Measurements from ENCODE around the gene CLCN3. TPM values are rescaled to one million over a fixed set of nuclear protein-coding genes. Genes with fewer than 3 reads are reported as not detected.

The CLCN3 gene
- total RNA-seq, 1 donor from 2014 or later: 34.7 TPM

GRCh38 chr4:169757575-169758184, 137.3 kb downstream of the CLCN3 start, which contains the start of gene HPF1:
Gene HPF1, minus strand, starts transcription at chr4:169757944. Its CDS starts 67 bp downstream, at chr4:169757877.
- Mint-ChIP-seq H3K4me3 (ENCODE audit: unreplicated experiment) (peak within 1 kb of the TSS; percentile 81), H3K4me1 (ENCODE audit: low read depth) (peaks cover 21% of the 10 kb centered on the region), H3K27ac (ENCODE audit: unreplicated experiment) (peak within 1 kb of the TSS; percentile 3), H3K27me3 (ENCODE audit: low read depth) (peaks cover under 1% of the 10 kb centered on the region), H3K9me3 (ENCODE audit: low read depth) (no peaks in the 10 kb centered on the region), H3K36me3 (ENCODE audit: low read depth) (no peaks in the 10 kb centered on the region)
- TF ChIP-seq, protein P1, sequence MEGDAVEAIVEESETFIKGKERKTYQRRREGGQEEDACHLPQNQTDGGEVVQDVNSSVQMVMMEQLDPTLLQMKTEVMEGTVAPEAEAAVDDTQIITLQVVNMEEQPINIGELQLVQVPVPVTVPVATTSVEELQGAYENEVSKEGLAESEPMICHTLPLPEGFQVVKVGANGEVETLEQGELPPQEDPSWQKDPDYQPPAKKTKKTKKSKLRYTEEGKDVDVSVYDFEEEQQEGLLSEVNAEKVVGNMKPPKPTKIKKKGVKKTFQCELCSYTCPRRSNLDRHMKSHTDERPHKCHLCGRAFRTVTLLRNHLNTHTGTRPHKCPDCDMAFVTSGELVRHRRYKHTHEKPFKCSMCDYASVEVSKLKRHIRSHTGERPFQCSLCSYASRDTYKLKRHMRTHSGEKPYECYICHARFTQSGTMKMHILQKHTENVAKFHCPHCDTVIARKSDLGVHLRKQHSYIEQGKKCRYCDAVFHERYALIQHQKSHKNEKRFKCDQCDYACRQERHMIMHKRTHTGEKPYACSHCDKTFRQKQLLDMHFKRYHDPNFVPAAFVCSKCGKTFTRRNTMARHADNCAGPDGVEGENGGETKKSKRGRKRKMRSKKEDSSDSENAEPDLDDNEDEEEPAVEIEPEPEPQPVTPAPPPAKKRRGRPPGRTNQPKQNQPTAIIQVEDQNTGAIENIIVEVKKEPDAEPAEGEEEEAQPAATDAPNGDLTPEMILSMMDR (IDR thresholded peaks at IDR 0.05): no peak
- DNase-seq (ENCODE audit: low spot score): peak; percentile 93

DNA sequence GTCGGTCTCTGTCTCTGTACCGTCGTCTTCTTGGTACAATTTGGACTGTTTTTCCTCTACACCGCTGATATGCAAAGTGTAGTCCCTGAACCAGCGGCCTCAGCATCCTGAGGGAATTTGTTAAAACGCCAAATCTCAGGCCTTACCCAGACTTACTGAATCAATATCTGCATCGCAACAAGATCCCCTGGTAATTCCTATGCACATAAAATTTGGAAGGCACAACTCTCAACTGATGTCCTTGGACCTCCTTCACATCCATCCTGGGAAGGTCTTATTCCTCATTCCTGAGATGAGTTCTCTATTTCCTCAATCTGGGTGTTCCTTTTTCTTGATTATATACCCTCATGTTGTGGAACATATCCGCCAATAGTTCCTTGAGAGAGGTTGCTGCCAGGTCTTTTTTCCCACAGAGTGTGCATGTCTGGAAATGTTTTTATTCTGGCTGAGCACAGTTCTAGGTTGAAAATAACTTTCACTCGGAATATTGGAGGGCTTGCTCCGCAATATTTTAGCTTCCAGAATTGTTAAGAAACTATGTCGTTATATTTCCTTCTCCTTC, 138.1 kb downstream of the CLCN3 start:
- TF ChIP-seq, protein P1 (IDR thresholded peaks at IDR 0.05): no peak
- peaks cover 2% of the 10 kb centered on the region for H3K27me3 Mint-ChIP-seq (ENCODE audit: low read depth)
- no peaks in the 10 kb centered on the region for H3K36me3 Mint-ChIP-seq (ENCODE audit: low read depth)
- peaks cover 21% of the 10 kb centered on the region for H3K4me1 Mint-ChIP-seq (ENCODE audit: low read depth)
- H3K27ac Mint-ChIP-seq (ENCODE audit: unreplicated experiment): no peak overlapping the region
- H3K9me3 Mint-ChIP-seq (ENCODE audit: low read depth): no peaks in the 10 kb centered on the region
- DNase-seq (ENCODE audit: low spot score): no peak
- H3K4me3 Mint-ChIP-seq (ENCODE audit: unreplicated experiment): peak overlapping the region; percentile 81

DNA sequence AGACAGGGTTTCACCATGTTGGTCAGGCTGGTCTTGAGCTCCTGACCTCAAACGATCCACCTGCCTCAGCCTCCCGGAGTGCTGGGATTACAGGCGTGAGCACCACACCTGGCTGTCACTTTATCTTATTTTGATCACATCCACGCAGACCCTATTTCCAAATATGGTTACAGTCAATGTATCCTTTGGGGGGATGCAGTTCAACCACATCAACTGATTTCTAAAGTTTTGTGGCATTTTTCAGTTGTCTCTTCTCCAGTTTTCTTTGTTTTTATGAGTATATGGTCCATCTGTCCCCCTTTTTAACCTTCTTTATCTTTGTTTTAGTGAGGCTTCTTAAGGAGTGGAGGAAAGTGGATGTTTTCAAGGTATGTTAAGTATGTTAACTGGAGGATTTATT, 141.5 kb downstream of the CLCN3 start:
- H3K27ac Mint-ChIP-seq (ENCODE audit: unreplicated experiment): no peak overlapping the region
- peaks cover 10% of the 10 kb centered on the region for H3K4me1 Mint-ChIP-seq (ENCODE audit: low read depth)
- H3K4me3 Mint-ChIP-seq (ENCODE audit: unreplicated experiment): no peak overlapping the region
- peaks cover 2% of the 10 kb centered on the region for H3K27me3 Mint-ChIP-seq (ENCODE audit: low read depth)
- TF ChIP-seq, protein P1 (IDR thresholded peaks at IDR 0.05): no peak
- no peaks in the 10 kb centered on the region for H3K36me3 Mint-ChIP-seq (ENCODE audit: low read depth)
- DNase-seq (ENCODE audit: low spot score): no peak
- H3K9me3 Mint-ChIP-seq (ENCODE audit: low read depth): no peaks in the 10 kb centered on the region

GRCh38 chr4:169765835-169766234, 145.5 kb downstream of the CLCN3 start:
- TF ChIP-seq, protein P1 (IDR thresholded peaks at IDR 0.05): no peak
- H3K27ac Mint-ChIP-seq (ENCODE audit: unreplicated experiment): no peak overlapping the region

GRCh38 chr4:169766741-169767140, 146.4 kb downstream of the CLCN3 start:
- H3K4me1 Mint-ChIP-seq (ENCODE audit: low read depth): peaks cover 14% of the 10 kb centered on the region
- H3K36me3 Mint-ChIP-seq (ENCODE audit: low read depth): no peaks in the 10 kb centered on the region
- peaks cover 4% of the 10 kb centered on the region for H3K27me3 Mint-ChIP-seq (ENCODE audit: low read depth)
- TF ChIP-seq, protein P1 (IDR thresholded peaks at IDR 0.05): no peak
- no peaks in the 10 kb centered on the region for H3K9me3 Mint-ChIP-seq (ENCODE audit: low read depth)
- no peak overlapping the region for H3K27ac Mint-ChIP-seq (ENCODE audit: unreplicated experiment)
- DNase-seq (ENCODE audit: low spot score): no peak
- H3K4me3 Mint-ChIP-seq (ENCODE audit: unreplicated experiment): no peak overlapping the region

More at GRCh38 chr4:169765835-169766234, 145.5 kb downstream of the CLCN3 start:
- no peak overlapping the region for H3K4me3 Mint-ChIP-seq (ENCODE audit: unreplicated experiment)
- DNase-seq (ENCODE audit: low spot score): no peak
- no peaks in the 10 kb centered on the region for H3K36me3 Mint-ChIP-seq (ENCODE audit: low read depth)
- H3K9me3 Mint-ChIP-seq (ENCODE audit: low read depth): no peaks in the 10 kb centered on the region
- peaks cover 4% of the 10 kb centered on the region for H3K27me3 Mint-ChIP-seq (ENCODE audit: low read depth)
- H3K4me1 Mint-ChIP-seq (ENCODE audit: low read depth): peaks cover 7% of the 10 kb centered on the region
